ENCODE data around the gene KCNJ1. TPM values are rescaled to one million over a fixed set of nuclear protein-coding genes. Genes with fewer than 3 reads are reported as not detected.

The KCNJ1 gene
- total RNA-seq, 1 donor from 2014 or later: not detected

DNA sequence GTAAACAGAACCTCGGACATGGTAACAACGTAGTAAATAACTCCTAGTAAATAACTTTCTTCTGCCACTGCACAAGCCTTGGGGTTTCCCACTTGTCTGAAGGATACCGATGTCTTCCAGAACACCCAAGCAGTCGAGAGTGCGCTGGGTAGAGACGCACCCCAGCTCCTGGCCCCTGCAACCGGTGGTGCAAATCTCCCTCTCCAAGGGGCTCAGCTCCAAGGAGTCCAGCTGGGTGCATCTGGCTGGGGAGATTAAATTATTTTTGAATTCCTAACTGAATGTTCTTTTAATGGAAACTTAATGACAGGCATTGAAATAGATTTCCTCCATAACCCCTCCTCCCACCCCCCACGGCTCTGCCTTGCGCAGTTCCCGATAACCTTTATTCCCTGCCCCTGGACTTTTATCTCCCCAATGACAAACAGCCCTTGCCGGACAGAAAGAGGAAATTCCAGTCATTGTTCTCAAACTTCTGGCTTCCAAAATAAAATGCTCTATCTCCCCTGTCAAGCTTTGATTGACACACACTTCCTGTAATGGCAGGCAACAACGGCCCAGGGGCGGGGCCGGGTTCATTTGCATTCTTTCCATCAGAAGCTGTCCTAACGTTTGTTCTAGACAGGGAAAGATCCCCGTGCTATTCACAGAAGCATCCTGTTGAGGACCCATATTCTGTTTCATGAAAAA lies 31.2 kb downstream of the KCNJ1 start:
- Mint-ChIP-seq H3K4me1 (peaks cover 10% of the 10 kb centered on the region), H3K27me3 (ENCODE audit: low read depth) (peaks cover 20% of the 10 kb centered on the region), H3K36me3 (no peaks in the 10 kb centered on the region), H3K9me3 (no peaks in the 10 kb centered on the region), H3K4me3 (peak overlapping the region; percentile 5), H3K27ac (no peak overlapping the region)
- TF ChIP-seq CTCF (IDR thresholded peaks at IDR 0.05; ENCODE audit: unreplicated experiment): no peak
- DNase-seq (ENCODE audit: low spot score in 2 of 2, unreplicated experiment in 2 of 2): no peak

DNA sequence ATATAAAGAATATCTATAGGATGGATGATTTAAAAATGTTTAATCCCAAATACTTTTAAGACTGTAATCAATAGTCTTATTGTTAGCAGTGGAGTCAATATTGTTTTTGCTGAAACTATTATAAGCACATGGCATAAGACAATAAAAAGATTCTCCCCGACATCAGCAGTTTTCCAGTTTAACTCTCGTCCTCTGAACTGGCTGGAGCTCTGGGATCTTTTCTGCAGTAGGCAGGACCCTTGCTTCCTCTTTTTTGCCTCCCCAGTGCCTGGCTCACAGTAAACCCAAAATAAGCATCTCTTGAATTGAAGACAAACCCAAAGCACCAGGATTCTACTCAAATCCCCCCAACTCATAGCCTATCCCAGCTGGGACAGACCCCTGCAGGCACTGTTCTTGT lies 32.9 kb downstream of the KCNJ1 start:
- Mint-ChIP-seq H3K36me3 (no peaks in the 10 kb centered on the region), H3K27me3 (ENCODE audit: low read depth) (peaks cover 17% of the 10 kb centered on the region), H3K4me3 (no peak overlapping the region), H3K9me3 (no peaks in the 10 kb centered on the region), H3K27ac (no peak overlapping the region), H3K4me1 (peaks cover 10% of the 10 kb centered on the region)
- TF ChIP-seq CTCF (IDR thresholded peaks at IDR 0.05; ENCODE audit: unreplicated experiment): no peak
- no peak for DNase-seq (ENCODE audit: low spot score in 2 of 2, unreplicated experiment in 2 of 2)

GRCh38 chr11:128832121-128832497 lies 35.0 kb downstream of the KCNJ1 start:
- H3K4me3 Mint-ChIP-seq: no peak overlapping the region
- no peak overlapping the region for H3K27ac Mint-ChIP-seq

DNA sequence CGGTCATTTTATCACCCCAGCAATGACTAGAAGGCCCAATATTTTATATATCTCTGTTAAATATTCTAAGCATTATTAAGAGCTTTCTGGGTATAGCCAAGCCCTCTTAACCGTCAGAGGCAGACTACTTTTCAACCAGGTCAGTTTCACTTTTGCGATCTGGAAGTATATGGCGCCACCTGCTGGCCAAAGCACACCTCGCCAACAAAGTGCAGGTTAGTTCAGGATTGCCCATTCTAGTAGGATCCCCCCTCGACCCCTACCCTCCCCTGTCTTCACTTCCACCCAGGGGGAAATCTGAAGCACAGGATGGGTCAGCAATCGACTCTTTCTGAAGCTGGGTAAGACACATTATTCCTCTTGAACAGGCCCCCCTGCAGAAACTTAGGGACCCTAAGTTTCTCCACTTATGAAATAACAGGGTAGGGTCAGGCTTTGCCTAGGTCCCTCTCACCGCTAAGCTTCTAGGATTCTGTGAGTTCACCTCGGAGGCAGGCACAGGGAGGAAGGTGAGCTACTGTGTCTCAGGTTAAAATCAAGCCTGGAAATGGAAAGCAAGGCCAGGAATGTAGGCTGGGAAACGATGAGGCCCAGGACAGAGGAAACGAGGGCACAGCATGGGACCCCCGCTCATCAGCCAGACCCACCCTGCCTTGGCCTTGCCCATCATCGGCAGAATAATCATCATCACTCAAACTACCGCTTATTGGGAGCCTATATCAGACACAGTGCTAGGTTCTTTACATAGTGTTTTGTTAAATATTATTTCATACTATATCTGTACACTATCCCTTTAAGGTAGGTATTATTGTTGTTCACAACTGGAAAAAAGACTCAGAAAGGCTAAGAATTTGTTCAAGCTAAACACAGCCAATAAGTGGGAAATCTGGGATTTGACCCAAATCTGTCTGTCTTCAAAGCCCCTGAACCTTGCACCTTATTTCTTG lies 35.6 kb downstream of the KCNJ1 start:
- TF ChIP-seq CTCF (IDR thresholded peaks at IDR 0.05; ENCODE audit: unreplicated experiment): peak; percentile 99
- peaks cover 17% of the 10 kb centered on the region for H3K27me3 Mint-ChIP-seq (ENCODE audit: low read depth)
- DNase-seq (ENCODE audit: low spot score in 2 of 2, unreplicated experiment in 2 of 2): peak; percentile 74 to 89
- H3K4me3 Mint-ChIP-seq: no peak overlapping the region
- peaks cover 9% of the 10 kb centered on the region for H3K4me1 Mint-ChIP-seq
- H3K36me3 Mint-ChIP-seq: no peaks in the 10 kb centered on the region
- H3K9me3 Mint-ChIP-seq: no peaks in the 10 kb centered on the region
- no peak overlapping the region for H3K27ac Mint-ChIP-seq

More at GRCh38 chr11:128832121-128832497, 35.0 kb downstream of the KCNJ1 start:
- no peak for TF ChIP-seq CTCF (IDR thresholded peaks at IDR 0.05; ENCODE audit: unreplicated experiment)
- H3K4me1 Mint-ChIP-seq: peaks cover 10% of the 10 kb centered on the region
- no peaks in the 10 kb centered on the region for H3K9me3 Mint-ChIP-seq
- no peaks in the 10 kb centered on the region for H3K36me3 Mint-ChIP-seq
- DNase-seq (ENCODE audit: low spot score in 2 of 2, unreplicated experiment in 2 of 2): no peak
- H3K27me3 Mint-ChIP-seq (ENCODE audit: low read depth): peaks cover 17% of the 10 kb centered on the region

DNA sequence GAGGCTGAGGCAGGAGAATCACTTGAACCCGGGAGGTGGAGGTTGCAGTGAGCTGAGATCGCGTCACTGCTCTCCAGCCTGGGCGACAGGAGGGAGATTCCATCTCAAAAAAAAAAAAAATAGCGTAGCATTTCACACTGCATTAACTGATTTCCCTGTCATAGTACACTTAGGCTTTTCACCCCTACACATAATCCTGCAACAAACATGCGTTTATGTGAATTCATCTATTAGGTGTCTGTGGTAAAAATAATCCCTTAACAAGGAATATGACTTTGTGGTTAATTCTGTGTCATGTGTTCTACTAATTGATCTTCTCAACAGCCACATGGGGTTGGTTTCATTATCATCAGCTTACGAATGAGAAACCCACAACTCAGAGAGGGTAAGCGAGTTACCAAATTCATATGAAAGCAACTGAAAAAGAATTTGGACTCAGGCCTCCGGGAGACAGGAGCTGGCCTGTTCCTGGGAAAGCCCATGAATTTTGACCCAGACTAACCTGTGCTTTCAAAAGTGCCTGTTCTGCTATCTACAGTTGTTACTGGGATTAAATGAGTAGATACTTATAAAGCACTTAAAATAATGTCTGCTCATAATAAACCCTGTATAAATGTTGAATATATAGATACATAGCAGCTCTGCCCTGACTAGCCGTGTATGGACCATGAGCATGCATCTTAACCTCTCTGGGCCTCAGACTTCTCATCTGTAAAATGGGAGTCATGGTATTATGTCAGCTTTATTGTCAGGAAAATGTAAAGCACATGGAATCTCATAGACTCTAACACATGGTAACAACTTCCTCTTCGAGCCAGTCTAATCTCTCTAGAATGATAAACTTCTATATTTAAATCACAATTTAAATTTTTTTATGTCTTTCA lies 36.6 kb downstream of the KCNJ1 start:
- peaks cover 15% of the 10 kb centered on the region for H3K27me3 Mint-ChIP-seq (ENCODE audit: low read depth)
- H3K36me3 Mint-ChIP-seq: no peaks in the 10 kb centered on the region
- H3K9me3 Mint-ChIP-seq: no peaks in the 10 kb centered on the region
- H3K4me3 Mint-ChIP-seq: no peak overlapping the region
- no peak for TF ChIP-seq CTCF (IDR thresholded peaks at IDR 0.05; ENCODE audit: unreplicated experiment)
- H3K27ac Mint-ChIP-seq: no peak overlapping the region
- peaks cover under 1% of the 10 kb centered on the region for H3K4me1 Mint-ChIP-seq
- no peak for DNase-seq (ENCODE audit: low spot score in 2 of 2, unreplicated experiment in 2 of 2)
